Stimulated activated CD4-positive, alpha-beta T cell treated with anti-CD3 and anti-CD28 coated beads, Interleukin-2, amount 100 ng/mL, for 48 hours (primary cell): ENCODE results near the gene PSD4.

Source experiments
- DNase-seq, 2 donors: peaks; one replicate each; pipeline ENCODE4 v3.0.0-alpha.2; 2020

The PSD4 gene

DNA sequence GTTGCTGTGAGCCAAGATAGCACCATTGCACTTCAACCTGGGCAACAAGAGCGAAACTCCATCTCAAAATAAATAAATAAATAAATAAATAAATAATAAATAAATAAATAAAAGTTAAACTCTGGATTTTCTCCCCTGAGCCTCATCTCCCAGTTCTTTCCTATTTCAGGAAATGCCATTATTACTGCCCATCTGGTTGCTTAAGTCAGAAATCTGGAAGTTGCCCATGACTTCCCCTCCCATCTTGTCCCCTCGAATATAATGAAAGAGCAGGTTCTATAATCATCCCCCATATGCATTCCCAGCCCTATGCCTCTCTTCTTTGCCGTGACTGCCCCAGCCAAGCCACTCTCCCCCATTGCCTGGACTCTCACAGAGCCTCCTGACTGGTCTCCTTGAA is 4.2 kb upstream of the PSD4 start:
- no peak for DNase-seq

DNA sequence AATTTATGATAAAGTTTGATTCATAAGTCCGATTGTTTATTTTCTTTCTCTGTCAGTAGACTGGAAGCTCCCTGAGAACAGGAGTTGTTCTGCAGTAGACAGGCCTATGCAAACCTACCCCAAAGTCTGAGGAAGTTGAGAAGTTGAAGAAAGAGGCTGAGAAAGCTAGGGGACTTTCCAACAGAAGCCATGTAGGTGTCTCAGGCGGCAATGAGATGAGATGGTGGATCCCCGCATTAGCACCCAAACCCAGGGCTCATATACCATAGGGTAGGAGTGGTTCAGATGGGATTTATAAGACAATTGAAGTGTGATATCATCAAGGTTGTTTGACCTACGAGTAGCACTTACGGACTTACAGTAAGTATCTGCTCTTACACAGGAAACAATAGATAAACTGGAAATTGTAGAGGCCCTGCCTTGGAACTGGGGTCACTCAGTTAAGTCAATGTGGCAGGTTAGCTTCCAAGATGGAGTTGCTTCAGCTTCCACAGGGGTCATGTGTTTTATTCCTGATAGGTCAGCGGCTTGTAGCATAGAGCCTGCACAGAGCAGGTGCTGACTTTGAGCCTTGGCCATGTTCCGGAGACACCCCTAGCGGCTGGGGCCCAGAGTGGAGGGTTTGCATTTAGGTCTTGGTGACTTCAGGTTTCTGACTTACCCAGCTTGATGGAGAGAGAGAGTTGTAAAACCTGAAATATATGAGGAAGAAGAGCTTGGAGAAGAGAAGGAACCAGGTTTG is 2.3 kb upstream of the PSD4 start:
- no peak for DNase-seq

DNA sequence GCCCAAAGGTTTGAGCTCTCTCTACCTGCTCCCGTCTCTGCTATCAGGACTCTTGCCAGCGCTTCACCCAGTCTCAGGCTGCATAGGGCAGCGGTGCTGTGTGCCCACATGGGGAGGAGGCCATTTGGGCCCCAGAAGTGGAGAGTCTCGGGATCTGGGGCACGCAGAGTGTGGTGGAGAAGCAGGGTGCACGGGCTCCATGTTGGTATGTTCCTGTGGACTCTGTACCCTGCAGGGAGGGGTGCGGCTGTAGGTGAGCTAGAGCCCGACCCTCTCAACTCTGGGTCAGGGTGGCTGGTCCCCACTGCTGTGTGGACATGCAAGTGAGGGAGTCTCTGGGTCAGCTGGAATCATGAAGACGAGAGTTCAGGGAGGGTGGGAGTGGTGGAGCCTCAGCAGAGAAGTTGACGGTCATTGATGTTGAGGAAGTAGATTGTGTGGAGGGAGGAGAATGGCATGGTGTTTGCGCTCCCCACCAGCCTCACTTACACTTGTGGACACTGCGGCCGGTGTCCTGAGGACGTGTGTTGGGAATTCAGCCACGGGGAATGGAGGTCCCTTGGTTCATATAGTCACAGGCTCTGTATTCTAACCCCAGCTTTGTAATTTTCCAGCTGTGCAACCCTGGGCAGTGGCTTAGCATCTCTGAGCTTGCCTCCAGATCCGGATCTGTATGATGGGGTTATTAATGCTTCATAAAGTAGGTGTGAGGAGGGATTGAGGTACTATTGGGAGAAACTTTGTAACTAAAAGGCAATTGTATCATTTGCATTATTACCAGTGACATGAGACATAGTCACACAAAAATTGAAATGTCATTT is 840 bp upstream of the PSD4 start:
- no peak for DNase-seq

DNA sequence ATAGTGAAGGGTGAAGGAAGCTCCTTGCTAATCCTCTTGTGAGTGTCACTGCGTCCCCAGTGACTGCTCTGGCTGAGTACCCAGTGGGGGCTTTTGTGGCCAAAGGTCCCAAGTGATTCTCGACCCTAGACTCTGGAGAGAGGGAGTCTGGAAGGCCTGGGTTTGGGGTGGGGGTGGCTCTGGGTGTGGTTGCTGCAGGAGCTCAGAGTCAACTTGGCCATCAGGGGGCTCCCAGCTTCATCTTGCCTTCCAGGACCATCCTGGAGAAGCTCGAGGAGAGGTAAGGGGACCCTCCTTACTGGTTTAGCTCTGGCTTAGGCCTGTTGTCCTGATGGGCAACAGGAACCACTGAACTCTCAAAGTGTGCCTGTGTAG is 592 bp downstream of the PSD4 start:
- DNase-seq = no peak

DNA sequence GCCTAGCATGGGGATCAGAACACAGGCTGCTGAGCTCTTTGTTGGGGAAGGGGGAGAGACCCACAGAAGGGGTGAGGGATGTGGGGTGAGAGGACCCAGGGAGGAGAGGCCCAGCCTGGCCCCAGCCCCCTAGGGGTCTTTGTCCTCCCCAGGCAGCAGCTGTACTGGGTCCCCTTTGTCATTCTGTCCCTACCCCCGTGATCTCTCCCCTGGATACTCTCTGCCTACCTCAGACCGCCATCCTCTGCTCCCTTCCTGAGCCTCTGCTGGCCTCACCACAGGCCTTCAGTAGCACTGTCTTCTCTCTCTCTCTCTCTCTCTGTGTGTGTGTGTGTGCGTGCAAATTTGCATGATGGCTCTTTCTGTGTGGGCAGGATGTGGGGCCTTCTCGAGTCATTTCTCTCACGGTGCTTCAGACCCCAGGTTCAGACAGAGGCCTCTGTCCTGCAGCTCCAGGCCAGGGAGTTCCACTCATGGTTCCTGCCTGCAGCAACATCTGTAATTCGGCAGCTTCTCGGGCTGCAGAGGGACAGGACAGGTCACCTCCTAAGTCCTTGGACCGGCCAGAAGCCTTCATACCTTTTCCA is 1.4 kb downstream of the PSD4 start:
- DNase-seq = peak; percentile 57 to 61

DNA sequence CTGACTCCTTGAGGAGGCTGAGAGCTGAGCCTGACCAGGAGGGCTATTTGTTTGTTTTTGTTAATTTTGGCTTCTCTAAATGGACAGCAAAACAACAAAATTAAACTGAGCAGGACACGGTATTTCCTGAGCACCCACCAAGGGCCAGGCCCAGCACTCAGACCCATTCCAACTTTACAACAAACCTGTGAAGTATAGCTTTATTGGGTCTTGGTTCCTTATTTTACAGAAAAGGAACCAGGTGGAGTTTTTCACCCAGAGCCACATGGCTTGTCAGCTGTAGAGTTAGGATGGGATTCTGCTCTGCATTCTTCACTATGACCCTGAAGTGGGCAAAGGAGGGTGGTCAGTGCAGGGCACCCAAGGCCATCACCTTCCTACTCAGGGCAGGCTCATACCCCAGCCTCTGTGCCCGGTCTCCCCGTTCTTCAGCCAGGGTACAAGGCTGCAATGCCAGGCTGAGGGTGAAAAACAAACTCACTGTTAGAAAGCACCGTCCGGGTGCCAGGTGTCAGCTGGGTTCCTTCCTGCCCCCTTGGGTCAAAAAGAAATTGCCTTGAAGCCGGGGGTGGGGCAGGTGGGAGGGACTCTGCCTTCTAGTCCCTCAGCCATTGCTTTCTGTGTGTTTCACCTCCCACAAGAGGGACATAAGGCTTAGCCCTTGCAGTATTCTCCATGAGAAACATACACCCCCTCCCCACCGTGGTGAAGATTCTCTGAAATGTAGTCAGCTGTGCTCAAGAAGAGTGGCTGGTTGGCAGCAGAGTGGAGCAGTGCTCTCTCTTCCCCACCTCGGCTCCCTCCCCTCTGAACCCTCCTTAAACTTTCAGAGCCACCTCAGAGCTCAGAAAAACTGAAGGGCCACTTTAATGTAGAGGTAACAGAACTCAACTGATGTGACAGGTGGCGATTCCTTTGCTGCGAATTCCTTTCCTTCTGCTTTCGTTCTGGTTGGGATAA is 2.2 kb downstream of the PSD4 start:
- no peak for DNase-seq

DNA sequence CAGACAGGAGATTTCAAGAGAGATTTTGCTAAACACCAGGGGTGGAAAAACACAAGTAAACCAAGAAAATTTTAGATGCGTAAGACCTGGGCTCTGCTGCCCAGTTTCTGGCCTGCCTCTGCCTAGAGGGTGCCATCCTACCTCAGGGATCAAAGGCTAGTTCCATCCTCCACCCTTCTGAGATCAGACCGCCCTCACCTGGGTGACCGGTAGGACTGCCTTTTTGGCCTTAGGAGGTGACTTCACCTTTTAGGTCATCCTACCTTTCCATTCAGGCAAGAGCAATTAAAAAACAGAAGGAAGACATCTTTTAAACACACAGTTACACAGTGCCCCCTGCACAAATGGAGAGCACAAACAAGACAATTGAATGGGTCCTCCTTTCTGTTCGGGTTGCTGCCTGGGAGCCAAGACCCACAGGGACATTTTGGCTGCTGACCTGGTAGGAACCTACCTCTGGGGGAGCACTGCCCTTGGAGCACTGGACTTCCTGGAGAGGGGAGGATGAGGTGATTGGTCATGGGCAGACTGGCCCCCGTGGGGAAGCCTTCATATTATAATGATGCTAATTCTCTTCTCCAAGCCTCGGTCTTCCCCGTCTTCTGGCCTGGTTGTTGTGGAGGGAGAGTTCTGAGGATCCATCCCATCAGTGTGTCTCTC is 3.1 kb downstream of the PSD4 start:
- no peak for DNase-seq

DNA sequence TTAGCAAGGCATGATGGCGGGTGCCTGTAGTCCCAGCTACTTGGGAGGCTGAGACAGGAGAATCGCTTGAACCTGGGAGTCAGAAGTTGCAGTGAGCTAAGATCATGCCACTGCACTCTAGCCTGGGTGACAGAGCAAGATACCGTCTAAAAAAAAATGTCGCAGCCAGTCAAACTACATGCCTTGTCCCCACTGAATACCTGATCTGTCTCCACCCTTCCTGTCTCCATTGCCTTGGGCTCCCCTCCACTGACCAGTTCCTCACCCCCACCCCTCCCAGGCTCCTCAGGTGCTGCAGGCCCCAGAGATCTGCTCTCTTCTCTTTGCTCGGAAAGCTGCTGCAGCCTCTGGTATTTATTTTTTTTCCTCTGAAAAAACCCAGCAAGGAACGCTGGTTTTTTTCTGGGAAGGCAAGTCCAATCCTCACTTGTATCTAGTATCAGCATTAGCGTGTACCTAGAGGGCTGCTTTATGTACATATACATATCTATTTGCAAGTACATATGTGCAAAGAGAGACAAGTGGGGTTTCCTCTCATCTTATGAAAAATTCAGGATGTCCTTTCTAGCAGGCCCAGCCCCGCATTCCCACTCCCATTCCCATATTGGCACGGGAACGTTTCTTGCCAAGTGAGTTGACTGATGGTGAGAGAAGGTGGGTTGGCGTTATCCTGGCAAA is 4.4 kb downstream of the PSD4 start:
- DNase-seq = no peak

DNA sequence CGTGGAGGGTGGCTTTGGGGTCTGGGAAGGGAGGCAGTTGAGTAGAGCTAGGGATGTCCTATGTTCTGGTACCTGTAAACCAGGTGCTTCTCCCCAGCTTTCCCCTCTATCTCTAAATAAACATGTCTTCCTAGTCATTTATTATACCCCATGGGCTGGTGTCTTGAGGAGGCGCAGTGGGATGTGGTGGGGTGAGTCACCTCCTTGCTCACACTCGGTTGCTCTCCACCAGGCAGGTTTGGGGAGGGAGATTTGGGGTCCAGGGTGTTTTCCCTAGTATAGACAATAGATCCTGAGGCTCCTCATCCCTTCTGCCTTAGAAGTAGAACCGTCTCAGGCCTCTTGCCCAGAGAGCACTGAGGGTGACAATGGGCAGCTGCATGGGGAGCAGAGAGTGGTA is 5.1 kb downstream of the PSD4 start:
- DNase-seq = no peak

DNA sequence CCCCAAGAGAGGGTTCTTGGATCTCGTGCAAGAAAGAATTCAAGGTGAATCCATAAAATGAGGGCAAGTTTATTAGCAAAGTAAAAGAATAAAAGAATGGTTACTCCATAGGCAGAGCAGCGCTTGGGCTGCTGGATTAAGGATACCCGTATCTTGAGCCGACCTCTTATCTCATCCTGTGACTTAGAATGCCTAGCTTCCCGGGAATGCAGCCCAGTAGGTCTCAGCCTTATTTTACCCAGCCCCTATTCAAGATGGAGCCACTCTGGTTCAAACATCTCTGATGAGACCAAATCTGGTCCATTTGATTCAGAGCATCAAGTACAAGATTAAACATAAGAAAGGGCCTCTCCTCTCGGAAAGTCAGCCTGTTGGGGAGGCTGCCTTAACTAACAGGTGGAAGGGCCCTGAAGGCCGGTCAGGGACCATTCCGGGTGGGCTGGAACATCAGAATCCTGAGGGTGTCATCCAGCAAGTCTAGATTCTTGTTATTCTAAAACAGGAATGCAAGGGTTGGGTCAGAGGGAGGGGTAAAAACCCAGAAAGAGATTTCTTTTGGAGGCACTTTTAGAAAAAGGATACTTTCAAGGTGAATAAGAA is 5.8 kb downstream of the PSD4 start:
- DNase-seq = no peak

DNA sequence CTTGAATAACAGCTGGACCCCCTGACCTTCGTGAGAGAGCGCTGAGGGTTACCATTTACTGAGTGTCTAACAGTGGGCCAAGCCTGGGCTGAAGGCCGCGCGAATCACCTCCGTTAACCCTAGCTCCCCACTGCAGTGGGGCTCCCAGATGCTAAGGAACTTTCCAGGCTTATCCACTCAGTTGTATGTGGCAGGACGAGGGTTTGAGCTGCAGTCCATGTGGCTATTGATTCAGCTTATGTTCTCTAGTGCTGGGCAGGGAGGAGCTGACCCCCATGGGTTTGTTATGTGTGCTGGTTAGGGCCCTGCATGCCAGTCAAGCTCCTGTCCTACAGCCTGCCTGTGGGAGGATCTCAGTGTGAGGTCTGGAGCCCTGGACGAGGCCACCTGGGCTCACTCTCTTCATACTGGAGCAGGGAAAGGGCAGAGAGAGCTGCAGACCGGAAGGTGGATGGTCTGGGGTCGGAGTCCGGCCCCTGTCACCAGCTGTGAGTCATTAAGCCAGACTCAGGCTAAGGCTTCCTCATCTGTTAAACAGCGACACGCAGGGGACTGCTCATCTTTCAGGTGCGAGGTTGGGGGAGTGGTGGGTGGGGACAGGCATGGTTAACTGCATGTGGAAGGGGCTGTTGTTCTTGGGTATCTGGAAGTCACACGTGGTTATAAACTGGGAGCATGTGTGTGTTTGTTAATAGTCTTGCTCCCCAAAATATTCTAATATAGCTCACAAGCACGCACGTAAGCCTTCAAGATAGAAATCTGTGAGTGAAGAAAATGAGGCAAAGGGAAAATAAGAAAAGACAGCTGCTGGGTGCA is 6.6 kb downstream of the PSD4 start:
- DNase-seq = no peak

DNA sequence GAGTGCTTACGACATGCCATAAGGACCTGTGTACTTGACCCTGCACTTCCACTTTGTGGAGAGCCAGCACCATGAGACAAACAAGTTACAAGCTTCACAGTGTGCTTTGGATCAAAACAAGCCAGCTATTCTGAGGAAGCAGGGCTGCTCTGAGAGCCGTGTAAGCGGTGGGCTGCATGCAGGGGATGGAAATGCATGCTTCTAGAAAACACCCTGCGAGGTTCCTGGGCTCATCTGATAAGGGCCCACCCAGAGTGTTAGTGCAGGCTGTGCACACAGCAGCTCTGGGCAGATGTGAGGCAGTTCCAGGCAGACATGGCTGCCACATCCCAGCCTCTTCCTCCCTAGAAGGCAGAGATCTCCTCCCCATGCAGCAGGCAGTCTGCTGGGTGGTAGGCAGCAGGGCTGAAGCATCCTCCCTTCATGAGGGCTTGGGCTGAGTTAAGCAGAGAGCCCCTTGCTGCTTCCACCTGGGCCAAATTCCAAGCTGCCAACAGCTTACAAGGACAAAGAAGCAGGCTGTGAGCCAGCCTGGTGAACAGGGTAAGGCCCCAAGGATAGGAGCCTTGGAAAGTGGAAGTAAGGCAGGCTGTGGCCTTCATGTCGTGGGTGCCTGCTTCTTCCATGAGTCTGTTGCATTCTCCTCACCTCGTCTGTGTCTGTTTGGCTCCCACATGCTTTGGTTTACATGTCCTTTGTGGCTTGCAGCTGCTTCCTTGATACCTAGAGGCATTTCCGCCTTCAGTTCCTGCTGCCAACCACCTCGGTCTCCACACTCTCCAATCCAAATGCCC is 7.7 kb downstream of the PSD4 start:
- no peak for DNase-seq

DNA sequence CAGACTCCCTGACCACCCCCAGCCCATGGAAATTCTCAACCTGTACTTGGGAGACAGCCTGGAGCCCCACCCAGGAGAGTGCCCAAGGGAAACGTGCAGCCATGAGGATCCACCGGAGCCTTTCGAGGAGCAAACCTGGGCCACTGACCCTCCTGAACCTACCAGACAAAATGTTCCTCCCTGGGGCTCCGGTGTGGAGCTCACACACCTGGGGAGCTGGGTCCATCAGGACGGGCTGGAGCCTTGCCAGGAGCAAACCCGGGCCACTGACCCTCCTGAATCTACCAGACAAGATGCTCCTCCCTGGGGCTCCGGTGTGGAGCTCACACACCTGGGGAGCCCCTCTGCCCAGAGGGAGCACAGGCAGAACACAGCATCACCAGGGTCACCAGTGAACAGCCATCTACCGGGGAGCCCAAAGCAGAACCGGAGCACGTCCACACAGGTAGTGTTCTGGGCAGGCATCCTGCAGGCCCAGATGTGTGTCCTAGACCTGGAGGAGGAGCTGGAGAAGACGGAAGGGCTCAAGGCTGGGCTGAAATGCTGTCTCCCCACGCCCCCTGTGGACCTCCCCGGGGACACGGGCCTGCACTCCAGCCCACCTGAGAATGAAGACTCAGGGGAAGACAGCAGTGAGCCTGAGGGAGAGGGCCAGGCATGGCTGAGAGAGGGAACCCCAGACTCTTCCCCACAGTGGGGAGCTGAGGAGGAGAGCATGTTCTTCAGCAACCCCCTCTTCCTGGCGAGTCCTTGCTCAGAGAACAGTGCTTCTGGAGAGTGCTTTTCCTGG is 8.9 kb downstream of the PSD4 start:
- no peak for DNase-seq

DNA sequence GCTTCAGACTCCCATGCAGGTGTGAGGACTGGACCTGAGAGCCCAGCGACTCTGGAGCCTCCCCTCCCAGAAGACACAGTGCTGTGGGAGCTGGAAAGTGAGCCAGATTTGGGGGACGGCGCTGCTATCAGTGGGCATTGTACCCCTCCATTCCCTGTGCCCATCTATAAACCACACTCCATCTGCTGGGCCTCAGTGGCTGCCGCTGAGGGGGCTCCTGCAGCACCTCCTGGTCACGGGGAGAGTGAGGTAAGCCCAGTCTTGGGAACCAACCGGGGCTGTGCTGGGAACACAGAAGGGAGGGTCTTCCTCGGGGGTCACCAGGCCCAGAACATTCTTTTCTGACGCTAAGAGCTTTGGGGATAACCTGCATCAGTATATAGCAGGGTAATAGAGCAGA is 9.5 kb downstream of the PSD4 start:
- DNase-seq = no peak

DNA sequence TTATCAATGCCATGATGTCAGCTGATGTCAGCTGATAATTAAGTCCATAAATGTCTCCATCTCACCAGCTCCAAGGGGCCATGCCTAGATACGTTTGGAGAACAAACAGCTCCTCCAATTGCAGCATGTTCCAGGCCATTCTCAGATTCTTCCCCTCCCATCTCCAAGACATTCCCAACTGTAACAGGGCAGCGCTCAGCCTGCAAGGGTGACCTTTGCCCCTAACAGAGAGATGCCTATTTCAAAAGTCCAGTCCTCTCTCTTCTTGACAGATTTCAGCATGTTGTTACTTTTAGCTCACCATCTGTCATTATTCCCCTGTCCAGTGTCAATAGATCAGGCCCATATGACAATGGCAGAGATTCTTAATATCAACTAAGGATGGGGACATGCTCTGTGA is 9.9 kb downstream of the PSD4 start:
- no peak for DNase-seq

DNA sequence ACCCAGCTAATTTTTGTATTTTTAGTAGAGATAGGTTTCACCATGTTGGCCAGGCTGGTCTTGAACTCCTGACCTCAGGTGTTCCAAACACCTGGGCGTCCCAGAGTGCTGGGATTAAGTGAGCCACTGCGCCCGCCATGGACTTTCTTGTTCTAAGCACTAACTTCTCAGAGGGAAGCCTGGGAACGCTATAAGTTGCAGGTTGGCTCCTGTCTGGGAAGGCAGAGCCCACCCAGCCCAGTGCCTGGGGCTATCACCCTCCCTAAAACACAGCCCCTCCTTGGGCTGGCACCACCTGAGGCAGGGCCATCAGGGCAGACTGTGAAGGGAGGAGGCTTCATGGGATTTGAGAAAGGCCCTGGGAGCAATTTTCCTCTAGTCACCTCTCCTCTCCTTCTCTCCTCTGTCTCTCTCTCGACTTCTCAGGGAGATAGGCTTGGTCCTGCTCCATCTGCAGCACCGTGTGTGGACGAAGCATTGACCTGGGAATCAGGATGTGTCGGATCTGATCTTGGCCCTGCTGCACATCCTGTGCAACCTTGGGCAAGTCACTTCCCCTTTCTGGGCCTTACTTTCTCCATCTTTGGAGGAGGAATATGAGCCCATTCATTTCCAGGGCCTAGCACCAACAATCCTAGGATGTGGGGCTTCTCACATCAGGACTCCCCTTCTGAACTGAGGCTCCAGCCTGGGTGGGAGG is 10.9 kb downstream of the PSD4 start:
- DNase-seq = no peak

DNA sequence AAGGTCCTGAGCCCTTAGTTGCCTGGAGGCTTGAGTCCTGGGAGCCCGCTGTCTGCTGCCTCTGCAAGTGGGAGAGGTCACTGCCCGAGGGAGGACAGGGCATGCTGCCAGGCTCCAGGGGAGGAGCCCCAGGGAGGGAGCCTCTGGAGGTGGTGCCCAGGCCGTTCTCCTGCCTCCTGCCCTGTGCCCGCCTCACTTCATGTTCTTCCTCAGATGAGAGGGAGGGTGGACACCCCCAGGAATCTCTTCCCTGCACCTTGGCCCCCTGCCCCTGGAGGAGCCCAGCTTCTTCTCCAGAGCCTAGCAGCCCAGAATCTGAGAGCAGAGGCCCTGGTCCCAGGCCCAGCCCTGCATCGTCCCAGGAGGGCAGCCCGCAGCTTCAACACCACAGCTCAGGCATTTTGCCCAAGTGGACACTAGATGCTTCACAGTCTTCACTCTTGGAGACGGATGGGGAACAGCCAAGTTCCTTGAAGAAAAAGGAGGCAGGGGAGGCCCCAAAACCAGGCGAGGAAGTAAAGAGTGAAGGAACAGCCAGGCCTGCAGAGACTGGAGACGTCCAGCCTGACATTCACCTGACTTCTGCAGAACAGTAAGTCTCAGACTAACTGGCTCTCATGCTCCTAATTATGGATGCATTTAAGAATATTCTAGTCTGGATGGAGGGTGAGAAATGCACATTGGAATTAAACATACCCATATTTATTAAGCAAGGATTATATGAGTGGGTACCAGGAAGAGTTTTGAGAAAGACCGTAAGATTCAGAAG is 12.1 kb downstream of the PSD4 start:
- no peak for DNase-seq
